Activated naive CD8-positive, alpha-beta T cell treated with anti-CD3 and anti-CD28 coated beads, Interleukin-2, amount 50 U/mL, for 24 hours (primary cell): ENCODE results near the gene C13orf46.

Experiments
- ATAC-seq: fragments of 150-1000 bp; cut with Tn5 transposase; one replicate; pipeline ENCODE4 v1.10.0; 2021
- DNase-seq: peaks from one replicate; pipeline ENCODE4 v3.0.0; 2021
- H3K27ac Mint-ChIP-seq: one replicate; pipeline ENCODE4 v1.8.0; 2021; ENCODE audit warnings: mild to moderate bottlenecking, mixed read lengths
- H3K27me3 Mint-ChIP-seq: one replicate; pipeline ENCODE4 v1.8.0; 2021; ENCODE audit warnings: mixed read lengths
- H3K36me3 Mint-ChIP-seq: one replicate; pipeline ENCODE4 v1.8.0; 2021; ENCODE audit warnings: low read depth, mixed read lengths
- H3K4me1 Mint-ChIP-seq: one replicate; pipeline ENCODE4 v1.8.0; 2021; ENCODE audit warnings: mixed read lengths
- H3K4me3 Mint-ChIP-seq: one replicate; pipeline ENCODE4 v1.8.0; 2021; ENCODE audit warnings: mild to moderate bottlenecking, moderate library complexity, mixed read lengths
- H3K9me3 Mint-ChIP-seq: one replicate; pipeline ENCODE4 v1.8.0; 2021; ENCODE audit warnings: mixed read lengths

C13orf46 gene

DNA sequence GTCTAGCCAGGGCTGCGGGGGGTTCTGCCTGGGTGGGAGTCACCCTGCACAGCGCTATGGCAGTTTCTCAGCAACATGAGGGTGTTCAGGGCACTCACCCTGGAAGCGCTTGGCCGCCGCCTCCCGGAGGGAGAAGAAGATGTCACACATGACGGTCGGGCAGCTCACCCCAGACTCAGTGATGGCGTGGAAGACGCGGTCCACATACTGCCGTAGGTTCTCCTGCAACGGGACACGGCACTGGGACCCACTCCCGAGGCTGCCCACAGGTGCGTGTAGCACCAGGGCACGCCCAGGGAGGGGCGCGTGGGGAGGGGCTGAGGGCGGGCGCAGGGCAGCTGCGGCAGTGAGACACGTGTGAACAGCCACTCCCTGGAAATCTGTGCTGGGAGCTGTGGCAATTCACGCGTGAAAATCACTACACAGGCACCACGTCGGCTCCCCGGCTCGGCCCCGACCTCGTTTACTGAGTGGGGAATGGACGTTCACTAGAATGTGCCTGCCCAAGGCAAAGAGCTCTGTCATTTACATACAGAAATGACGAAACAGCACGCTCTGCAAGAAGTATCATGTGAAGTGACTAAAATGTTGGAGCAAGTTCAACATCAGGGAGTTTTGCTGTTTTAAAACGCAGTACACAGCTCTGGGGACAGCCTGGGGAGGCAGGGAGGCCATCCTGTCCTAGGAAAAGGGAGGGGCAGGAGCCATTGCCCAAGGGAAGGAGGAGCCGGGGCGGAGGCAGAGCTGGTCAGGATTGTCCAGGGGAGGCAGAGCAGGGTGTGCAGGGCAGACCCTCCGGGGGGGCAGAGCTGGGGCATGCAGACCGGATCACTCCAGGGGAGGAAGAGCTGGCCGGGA is 41.5 kb upstream of the C13orf46 start:
- Mint-ChIP-seq H3K36me3 (peaks cover 15% of the 10 kb centered on the region), H3K27ac (peak overlapping the region; percentile 60), H3K4me3 (no peak overlapping the region), H3K4me1 (peaks cover 11% of the 10 kb centered on the region), H3K27me3 (no peaks in the 10 kb centered on the region), H3K9me3 (no peaks in the 10 kb centered on the region)
- ATAC-seq (no peak), DNase-seq (no peak)

DNA sequence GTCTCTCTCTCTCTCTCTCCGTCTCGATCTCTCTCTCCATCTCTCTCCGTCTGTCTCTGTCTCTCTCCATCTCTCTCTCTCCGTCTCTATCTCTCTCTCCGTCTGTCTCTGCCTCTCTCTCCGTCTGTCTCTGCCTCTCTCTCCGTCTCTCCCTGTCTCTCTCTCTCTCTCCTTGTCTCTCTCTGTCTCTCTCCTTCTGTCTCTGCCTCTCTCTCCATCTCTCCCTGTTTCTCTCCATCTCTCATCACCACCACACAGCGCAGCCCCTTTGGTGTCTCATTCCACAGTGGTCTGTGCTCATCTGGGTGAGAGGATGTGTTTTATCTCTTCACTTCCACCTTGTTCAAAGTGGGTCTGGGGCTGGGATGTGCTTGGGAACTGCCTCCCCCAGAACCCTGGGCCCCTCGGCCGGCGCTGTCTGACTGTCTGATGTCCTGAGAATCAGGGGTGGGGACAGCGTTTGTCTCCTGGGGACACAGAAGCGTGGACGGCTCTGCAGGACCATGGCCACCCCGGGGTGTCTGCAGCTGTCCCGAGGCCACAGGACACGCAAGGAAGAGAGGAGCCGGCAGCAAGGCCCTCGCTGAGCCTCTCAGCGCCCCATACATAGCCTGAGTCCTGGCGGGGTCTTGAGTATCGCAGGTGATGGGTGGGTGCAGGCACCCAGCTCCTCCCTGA is 40.2 kb upstream of the C13orf46 start:
- no peaks in the 10 kb centered on the region for H3K27me3 Mint-ChIP-seq
- H3K36me3 Mint-ChIP-seq: peaks cover 14% of the 10 kb centered on the region
- DNase-seq (no peak), ATAC-seq (no peak)
- H3K4me3 Mint-ChIP-seq: no peak overlapping the region
- no peak overlapping the region for H3K27ac Mint-ChIP-seq
- peaks cover 11% of the 10 kb centered on the region for H3K4me1 Mint-ChIP-seq
- H3K9me3 Mint-ChIP-seq: no peaks in the 10 kb centered on the region

DNA sequence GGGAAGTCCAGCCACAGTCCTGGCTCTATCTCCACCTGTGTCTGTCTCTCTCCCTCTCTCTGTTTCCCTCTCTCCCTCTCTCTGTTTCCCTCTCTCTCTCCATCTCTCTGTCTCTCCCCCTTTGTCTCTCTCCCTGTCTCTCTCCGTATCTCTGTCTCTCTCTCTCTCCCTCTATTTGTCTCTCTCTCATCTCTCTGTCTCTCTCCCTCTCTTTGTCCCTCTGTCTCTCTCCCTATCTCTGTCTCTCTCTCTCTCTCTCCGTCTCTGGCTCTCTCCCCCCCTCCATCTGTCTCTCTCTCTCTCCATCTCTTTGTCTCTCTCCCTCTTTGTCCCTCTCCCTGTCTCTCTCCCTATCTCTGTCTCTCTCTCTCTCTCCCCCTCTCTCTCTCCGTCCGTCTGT is 39.5 kb upstream of the C13orf46 start:
- peaks cover 15% of the 10 kb centered on the region for H3K36me3 Mint-ChIP-seq
- no peaks in the 10 kb centered on the region for H3K9me3 Mint-ChIP-seq

GRCh38 chr13:114012921-114013320 is 39.0 kb upstream of the C13orf46 start:
- Mint-ChIP-seq H3K9me3 (no peaks in the 10 kb centered on the region), H3K4me1 (peaks cover 11% of the 10 kb centered on the region), H3K27me3 (no peaks in the 10 kb centered on the region), H3K27ac (no peak overlapping the region), H3K4me3 (no peak overlapping the region), H3K36me3 (peaks cover 15% of the 10 kb centered on the region)
- DNase-seq: no peak
- ATAC-seq: no peak

More for the DNA sequence above, 39.5 kb upstream of the C13orf46 start:
- H3K27me3 Mint-ChIP-seq: no peaks in the 10 kb centered on the region
- H3K27ac Mint-ChIP-seq: no peak overlapping the region
- no peak overlapping the region for H3K4me3 Mint-ChIP-seq
- DNase-seq: no peak
- ATAC-seq: no peak
- H3K4me1 Mint-ChIP-seq: peaks cover 11% of the 10 kb centered on the region

DNA sequence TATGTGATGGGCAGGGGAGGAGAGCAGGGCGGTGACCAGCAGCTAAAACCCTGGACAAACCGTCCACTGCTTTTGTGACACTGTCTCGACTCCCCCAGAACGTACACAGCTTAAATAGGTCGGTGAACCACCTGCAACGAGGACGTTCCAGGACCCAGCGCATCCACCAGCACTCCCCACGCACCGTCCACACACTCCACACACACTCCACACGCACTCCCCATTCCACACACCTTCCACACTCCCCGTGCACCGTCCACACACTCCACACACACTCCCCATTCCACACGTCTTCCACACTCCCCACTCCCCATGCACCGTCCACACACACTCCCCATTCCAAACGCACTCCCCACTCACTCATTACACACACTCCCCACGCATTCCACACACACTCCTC is 38.3 kb upstream of the C13orf46 start:
- no peak overlapping the region for H3K27ac Mint-ChIP-seq
- no peak overlapping the region for H3K4me3 Mint-ChIP-seq
- no peak for ATAC-seq
- H3K4me1 Mint-ChIP-seq: peaks cover 11% of the 10 kb centered on the region
- no peaks in the 10 kb centered on the region for H3K9me3 Mint-ChIP-seq
- no peaks in the 10 kb centered on the region for H3K27me3 Mint-ChIP-seq
- no peak for DNase-seq
- H3K36me3 Mint-ChIP-seq: peaks cover 15% of the 10 kb centered on the region

GRCh38 chr13:114011226-114011625 is 37.4 kb upstream of the C13orf46 start:
- H3K4me1 Mint-ChIP-seq: peaks cover 6% of the 10 kb centered on the region
- no peaks in the 10 kb centered on the region for H3K27me3 Mint-ChIP-seq
- DNase-seq (no peak), ATAC-seq (no peak)
- peaks cover 11% of the 10 kb centered on the region for H3K36me3 Mint-ChIP-seq
- H3K4me3 Mint-ChIP-seq: no peak overlapping the region
- peak overlapping the region; percentile 15 for H3K27ac Mint-ChIP-seq
- H3K9me3 Mint-ChIP-seq: no peaks in the 10 kb centered on the region

DNA sequence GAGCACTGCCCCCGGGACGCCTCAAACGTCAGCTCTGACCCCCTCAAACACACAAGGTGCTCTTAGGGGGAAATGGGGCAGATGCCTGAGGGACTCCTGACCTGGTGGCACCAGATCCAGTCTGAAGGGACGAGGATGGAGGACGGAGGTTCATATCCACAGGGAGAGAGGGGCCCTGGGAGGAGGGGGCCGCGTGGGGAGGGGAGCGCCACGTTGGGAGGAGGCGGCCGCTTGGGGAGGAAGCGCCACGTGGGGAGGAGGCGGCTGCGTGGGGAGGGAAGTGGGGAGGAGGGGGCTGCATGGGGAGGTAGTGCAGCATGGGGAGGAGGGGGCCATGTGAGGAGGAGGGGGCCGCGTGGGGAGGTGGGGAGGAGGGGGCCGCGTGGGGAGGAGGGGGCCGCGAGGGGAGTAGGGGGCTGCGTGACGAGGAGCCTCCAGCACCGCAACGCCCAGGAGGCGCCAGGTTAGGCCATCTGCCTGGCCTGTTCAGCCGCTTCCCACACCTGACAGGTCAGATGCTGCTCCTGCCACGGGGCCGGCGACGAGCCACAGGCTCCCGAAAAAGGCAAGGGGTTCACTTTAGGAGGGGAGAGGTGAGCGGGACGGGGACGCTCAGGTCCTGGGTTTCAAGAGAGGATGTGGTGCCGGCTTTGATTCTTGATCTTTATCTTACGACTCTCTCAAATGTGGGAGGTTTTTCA is 36.7 kb upstream of the C13orf46 start:
- Mint-ChIP-seq H3K4me1 (peaks cover 1% of the 10 kb centered on the region), H3K36me3 (peaks cover 8% of the 10 kb centered on the region), H3K27me3 (no peaks in the 10 kb centered on the region), H3K4me3 (no peak overlapping the region), H3K9me3 (no peaks in the 10 kb centered on the region), H3K27ac (peak overlapping the region; percentile 15)
- ATAC-seq: no peak
- no peak for DNase-seq

DNA sequence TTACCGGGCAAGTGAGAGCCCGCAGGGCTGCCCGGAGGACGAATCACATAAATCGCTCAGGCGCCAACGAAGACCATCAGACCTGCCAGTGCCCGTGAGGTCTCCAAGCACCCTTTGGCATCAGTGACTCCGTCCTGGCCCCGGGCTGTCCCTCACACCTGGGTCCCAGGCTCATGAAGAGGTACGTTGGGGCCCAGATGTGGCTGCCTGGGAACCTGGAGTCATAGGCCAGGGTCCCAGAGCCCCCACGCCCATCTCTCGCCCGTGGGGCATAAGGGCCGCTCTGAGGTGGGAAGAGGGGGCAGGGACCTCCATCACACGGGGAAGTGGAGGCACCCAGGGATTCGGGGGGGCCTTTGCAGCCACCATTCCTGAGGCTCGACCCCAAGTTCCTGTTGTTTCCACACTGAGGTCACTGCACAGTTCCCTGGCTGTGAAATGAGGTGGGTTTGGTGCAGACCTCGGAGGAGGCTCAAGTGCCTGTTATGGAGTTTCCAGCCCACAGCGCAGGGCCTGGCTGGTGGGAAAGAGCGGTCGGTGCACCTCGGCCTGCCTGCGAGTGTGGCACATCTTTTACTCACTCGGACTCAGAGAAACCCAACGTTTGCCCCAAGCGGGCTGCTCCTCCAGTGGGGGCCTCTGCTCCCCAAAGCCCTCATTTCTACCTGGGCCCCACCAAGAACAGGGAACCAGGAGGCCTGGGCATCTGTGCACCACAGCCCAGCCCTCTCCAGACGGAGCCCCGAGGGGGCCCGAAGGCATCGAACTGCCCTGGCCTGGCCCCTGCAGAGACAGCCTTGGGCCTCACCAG is 35.9 kb upstream of the C13orf46 start:
- H3K27ac Mint-ChIP-seq: no peak overlapping the region
- no peaks in the 10 kb centered on the region for H3K4me1 Mint-ChIP-seq
- no peaks in the 10 kb centered on the region for H3K9me3 Mint-ChIP-seq

DNA sequence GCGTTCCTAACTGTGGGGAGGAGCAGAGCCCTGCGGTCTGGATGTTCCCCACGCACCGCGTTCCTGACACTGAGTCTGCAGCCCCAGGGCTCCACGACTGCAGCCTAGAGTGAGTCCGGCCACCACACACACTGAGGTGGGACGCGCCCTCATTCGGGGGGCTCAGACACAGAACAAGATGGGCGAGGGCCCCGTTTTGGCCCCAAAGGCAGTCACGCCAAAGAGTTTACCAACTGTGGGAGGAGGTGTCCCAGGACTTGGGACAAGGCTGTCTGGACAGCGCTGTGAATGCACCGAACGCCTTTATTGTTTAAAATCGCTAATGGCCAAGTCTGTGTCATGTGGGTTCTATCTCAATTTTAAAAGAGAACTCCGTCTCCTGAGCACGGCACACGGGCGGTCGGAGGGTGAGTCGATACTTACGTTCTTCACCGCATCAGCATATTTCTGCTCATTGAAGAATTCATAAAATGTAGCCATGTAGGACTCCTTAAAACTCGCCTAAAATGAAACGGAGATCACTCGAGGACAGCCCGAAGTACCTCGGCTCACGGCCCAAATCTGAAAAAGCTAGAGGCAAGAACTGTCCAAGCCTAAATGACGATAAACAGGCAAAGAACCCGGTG is 35.2 kb upstream of the C13orf46 start:
- no peak overlapping the region for H3K4me3 Mint-ChIP-seq
- ATAC-seq: no peak
- no peak for DNase-seq
- H3K27me3 Mint-ChIP-seq: no peaks in the 10 kb centered on the region
- H3K36me3 Mint-ChIP-seq: peaks cover 6% of the 10 kb centered on the region
- H3K27ac Mint-ChIP-seq: no peak overlapping the region
- no peaks in the 10 kb centered on the region for H3K4me1 Mint-ChIP-seq
- no peaks in the 10 kb centered on the region for H3K9me3 Mint-ChIP-seq

More for the DNA sequence above, 35.9 kb upstream of the C13orf46 start:
- Mint-ChIP-seq H3K36me3 (peaks cover 6% of the 10 kb centered on the region), H3K4me3 (no peak overlapping the region), H3K27me3 (no peaks in the 10 kb centered on the region)
- ATAC-seq (no peak), DNase-seq (no peak)

GRCh38 chr13:114007566-114007965 is 33.7 kb upstream of the C13orf46 start:
- Mint-ChIP-seq H3K4me1 (no peaks in the 10 kb centered on the region), H3K27me3 (no peaks in the 10 kb centered on the region), H3K27ac (no peak overlapping the region), H3K4me3 (no peak overlapping the region), H3K36me3 (peaks cover 6% of the 10 kb centered on the region), H3K9me3 (no peaks in the 10 kb centered on the region)
- ATAC-seq (no peak), DNase-seq (no peak)

DNA sequence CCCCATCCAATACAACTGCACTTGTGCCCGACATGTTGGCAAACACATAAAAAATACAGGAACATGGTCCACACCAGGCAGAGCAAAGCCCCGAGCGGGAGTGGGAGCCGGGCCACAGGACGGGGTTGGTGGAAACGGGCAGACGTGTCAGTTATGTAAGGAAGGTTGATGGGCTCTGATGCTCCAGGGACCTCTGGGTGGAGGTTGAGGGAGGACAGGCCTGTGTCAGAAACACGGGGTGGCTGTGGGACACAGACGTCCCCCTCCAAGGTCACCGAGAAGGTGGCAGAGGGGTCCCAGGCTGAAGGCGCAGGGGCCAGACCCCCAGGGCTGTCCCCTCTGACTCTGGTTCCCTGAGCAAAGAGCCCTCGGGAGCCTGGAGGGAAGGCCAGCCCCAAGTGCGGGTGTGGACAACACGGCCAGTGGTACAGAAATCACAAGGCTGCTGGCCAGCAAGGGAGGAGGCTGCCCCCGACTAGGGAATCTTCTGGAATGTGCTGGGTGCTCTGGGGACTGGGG is 31.4 kb upstream of the C13orf46 start:
- Mint-ChIP-seq H3K27me3 (no peaks in the 10 kb centered on the region), H3K36me3 (peaks cover 1% of the 10 kb centered on the region), H3K4me1 (no peaks in the 10 kb centered on the region), H3K4me3 (no peak overlapping the region), H3K9me3 (no peaks in the 10 kb centered on the region), H3K27ac (no peak overlapping the region)
- ATAC-seq (no peak), DNase-seq (no peak)

DNA sequence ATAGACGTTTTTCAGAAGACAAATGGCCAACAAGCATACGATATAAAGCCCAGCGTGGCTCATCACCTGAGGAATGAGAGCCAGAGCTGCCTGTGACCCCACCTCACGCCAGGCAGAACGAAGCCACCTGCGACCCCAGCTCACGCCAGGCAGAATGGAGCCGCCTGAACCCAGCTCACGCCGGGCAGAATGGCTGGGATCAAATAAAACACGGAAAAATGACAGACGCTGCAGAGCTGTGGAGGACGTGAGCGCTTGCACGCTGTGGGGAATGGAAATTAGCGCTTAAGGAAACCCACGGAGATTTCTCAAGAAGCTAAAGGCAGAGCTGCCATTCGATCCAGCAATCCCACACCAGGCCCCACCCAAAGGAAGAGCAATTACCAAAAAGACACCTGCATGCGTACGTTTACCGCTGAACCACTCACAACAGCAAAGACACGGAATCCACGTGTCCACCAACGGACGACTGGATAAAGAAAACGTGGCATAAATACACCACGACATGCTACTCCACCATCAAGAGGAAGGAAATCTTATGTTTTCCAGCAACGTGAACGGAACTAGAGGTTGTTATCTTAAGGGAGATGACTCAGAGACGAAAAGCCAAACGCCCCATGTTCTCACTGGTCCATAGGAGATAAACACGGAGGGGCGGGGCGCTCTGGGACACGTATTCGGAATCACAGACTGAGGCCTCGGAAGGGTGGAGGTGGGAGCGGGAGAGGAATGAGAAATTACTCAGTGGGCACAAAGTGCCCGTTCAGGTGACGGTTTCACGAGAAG is 30.7 kb upstream of the C13orf46 start:
- peaks cover 1% of the 10 kb centered on the region for H3K36me3 Mint-ChIP-seq
- no peaks in the 10 kb centered on the region for H3K27me3 Mint-ChIP-seq
- H3K27ac Mint-ChIP-seq: no peak overlapping the region
- DNase-seq: no peak
- no peak for ATAC-seq
- H3K4me3 Mint-ChIP-seq: no peak overlapping the region
- no peaks in the 10 kb centered on the region for H3K4me1 Mint-ChIP-seq
- H3K9me3 Mint-ChIP-seq: no peaks in the 10 kb centered on the region

DNA sequence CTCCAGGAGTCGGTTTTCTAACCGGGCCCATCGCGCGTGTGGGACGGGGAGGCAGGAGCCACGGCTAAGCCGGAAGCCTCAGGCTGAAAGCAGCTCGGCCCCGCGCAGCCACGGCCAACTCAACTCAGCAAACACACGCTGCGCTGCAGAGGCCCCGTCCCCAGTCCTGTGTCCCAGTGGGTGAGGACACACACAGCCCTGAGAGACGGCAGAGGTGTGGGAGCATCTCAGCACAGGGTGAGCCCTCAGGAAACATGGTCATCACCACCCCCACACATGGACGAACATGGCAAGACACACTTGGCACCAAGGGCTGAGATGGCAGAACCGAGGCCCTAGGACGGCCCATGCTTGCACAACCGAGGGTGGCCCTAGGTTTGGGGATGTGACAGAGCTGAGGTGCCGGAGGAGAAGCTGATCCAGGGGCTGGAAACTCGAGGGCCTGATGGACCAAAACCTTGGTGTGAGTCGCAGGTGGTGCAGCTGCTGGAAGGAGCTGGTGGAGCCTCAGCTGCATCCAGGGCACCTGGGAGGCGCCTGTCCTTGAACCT is 29.0 kb upstream of the C13orf46 start:
- no peaks in the 10 kb centered on the region for H3K27me3 Mint-ChIP-seq
- no peaks in the 10 kb centered on the region for H3K9me3 Mint-ChIP-seq
- no peaks in the 10 kb centered on the region for H3K36me3 Mint-ChIP-seq
- no peak overlapping the region for H3K27ac Mint-ChIP-seq
- ATAC-seq (no peak), DNase-seq (no peak)
- no peak overlapping the region for H3K4me3 Mint-ChIP-seq
- no peaks in the 10 kb centered on the region for H3K4me1 Mint-ChIP-seq
